Large intestine (tissue), 3 donors: ENCODE measurements around the gene EFHC1. TPM values are rescaled to one million over a fixed set of nuclear protein-coding genes. Genes with fewer than 3 reads are reported as not detected.

ENCODE experiments used
- DNase-seq, 2 donors: peaks; one replicate each; pipeline versions ENCODE4 v3.0.0 to v3.0.0-alpha.2; 2013
- H3K27ac ChIP-seq: one replicate; pipeline ENCODE4 v1.5.1; 2013; ENCODE audit warnings: low read length
- H3K27me3 ChIP-seq: 2 replicates; pipeline ENCODE4 v1.6.1; 2013; ENCODE audit warnings: low read length; ENCODE audit not compliant: control insufficient read depth, insufficient read depth
- H3K36me3 ChIP-seq: 2 replicates; pipeline ENCODE4 v1.6.1; 2013; ENCODE audit warnings: low read length; ENCODE audit not compliant: control insufficient read depth, insufficient read depth
- H3K4me1 ChIP-seq: one replicate; pipeline ENCODE4 v1.6.1; 2013; ENCODE audit warnings: low read length; ENCODE audit not compliant: control insufficient read depth, insufficient read depth
- H3K4me3 ChIP-seq: one replicate; pipeline ENCODE4 v1.5.1; 2013; ENCODE audit warnings: low read length
- H3K9me3 ChIP-seq: one replicate; pipeline ENCODE4 v1.6.1; 2013; ENCODE audit warnings: mild to moderate bottlenecking, low read depth, low read length, moderate library complexity; ENCODE audit not compliant: control insufficient read depth
- WGBS: methylation state at CpG from one replicate; pipeline ENCODE4 v1.1.5; 2013; ENCODE audit warnings: low lambda C conversion rate; ENCODE audit not compliant: insufficient coverage; 5-methylcytosine and 5-hydroxymethylcytosine counted together
- polyA plus RNA-seq: library from polyadenylated mRNA; unstranded; fragments of 120-200 nt; gene quantifications from one replicate; pipeline ENCODE4 v1.2.1, GENCODE V29; 2013

EFHC1 gene
- polyA plus RNA-seq, 1 donor: 23.2 TPM

DNA sequence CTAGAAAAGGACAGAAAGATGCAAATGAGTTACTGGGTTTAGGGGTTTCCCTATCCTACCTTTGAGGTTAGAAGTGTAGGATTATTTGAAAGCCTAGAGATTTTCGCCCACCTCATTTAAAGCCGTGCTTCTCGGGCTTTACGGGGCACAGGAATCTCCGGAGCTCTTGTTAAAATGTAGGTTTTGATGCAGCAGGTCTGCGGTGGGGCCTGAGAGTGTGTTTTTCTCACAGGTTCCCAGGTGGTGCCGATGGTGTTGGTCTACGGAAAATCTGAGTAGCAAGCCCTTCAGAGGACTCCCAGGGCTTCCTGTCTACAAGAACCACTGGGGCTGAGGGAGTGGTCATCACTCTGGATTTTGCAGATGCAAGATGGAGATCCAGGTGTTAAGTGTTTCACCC lies 109.2 kb downstream of the EFHC1 start:
- no CpG with 5 or more reads among the region's 8 CpGs for WGBS
- no peak for DNase-seq
- no peaks in the 10 kb centered on the region for H3K27me3 ChIP-seq
- H3K36me3 ChIP-seq: peaks cover 35% of the 10 kb centered on the region
- no peaks in the 10 kb centered on the region for H3K4me1 ChIP-seq
- no peak overlapping the region for H3K27ac ChIP-seq
- H3K4me3 ChIP-seq: no peak overlapping the region
- H3K9me3 ChIP-seq: no peaks in the 10 kb centered on the region

DNA sequence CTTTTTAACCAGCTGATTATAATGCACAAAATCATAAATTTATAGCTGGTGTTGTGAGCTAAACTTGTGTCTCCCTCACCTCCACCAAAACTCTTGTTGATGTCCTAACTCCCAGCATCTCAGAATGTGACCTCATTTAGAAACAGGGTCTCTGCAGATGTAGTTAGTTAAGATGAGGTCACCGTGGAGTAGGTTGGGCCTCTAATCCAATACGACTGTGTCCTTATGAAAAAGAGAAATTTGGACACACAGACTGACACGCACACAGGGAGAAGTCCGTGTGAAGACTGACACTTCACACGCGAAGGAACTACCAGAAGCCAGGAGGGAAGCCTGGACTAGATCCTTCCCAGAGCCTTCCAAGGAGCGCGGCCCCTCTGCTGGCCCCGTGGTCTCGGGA lies 110.2 kb downstream of the EFHC1 start:
- no CpG with 5 or more reads among the region's 10 CpGs for WGBS

DNA sequence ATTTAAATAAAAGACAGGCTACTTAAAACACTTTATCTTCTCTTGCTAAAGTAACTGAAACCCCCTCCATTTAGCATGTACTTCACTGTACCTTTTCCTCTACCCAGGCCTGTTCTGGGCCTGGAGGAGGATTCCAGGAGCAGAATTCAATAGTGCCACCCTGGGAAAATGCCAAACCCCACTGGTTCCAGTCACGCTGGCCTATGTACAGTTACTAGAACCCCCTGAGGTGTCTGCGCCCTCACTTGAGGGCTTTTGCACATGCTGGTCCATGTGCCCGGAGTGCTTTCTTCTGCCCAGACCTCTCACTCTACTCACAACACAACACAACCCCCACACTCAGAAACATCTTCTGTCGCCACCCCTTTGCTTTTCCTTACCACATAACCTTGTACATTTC lies 111.3 kb downstream of the EFHC1 start:
- Histone ChIP-seq H3K27me3 (no peaks in the 10 kb centered on the region), H3K4me1 (no peaks in the 10 kb centered on the region), H3K9me3 (no peaks in the 10 kb centered on the region), H3K36me3 (peaks cover 45% of the 10 kb centered on the region), H3K27ac (no peak overlapping the region), H3K4me3 (no peak overlapping the region)
- DNase-seq: no peak
- WGBS: 100% methylated on average over 2 of the region's 4 CpGs

More for the DNA sequence above, 110.2 kb downstream of the EFHC1 start:
- DNase-seq: no peak
- Histone ChIP-seq H3K27ac (no peak overlapping the region), H3K27me3 (no peaks in the 10 kb centered on the region), H3K36me3 (peaks cover 42% of the 10 kb centered on the region), H3K9me3 (no peaks in the 10 kb centered on the region), H3K4me1 (no peaks in the 10 kb centered on the region), H3K4me3 (no peak overlapping the region)

DNA sequence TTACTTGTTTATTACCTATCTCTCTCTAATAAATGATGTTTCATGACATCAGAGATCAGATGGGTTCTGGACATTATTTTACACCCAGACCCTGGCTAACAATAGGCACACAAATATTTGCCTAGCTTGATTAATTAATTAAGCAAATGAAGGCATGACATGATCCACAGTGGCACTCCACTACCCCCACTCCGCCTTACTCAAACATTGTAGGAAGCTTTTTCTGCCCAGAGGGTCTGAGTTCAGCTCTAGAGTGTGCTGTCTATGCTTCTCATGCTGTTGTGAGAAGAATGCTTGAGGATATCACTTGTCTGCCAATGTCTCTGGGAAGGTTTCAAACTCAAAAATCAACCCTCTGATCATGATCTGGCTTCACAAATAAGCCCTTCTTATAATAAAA lies 111.7 kb downstream of the EFHC1 start:
- Histone ChIP-seq H3K4me3 (no peak overlapping the region), H3K27ac (no peak overlapping the region), H3K27me3 (no peaks in the 10 kb centered on the region), H3K36me3 (peaks cover 48% of the 10 kb centered on the region), H3K9me3 (no peaks in the 10 kb centered on the region), H3K4me1 (no peaks in the 10 kb centered on the region)
- DNase-seq: no peak
- no CpG with 5 or more reads among the region's 1 CpG for whole genome bisulfite sequencing

DNA sequence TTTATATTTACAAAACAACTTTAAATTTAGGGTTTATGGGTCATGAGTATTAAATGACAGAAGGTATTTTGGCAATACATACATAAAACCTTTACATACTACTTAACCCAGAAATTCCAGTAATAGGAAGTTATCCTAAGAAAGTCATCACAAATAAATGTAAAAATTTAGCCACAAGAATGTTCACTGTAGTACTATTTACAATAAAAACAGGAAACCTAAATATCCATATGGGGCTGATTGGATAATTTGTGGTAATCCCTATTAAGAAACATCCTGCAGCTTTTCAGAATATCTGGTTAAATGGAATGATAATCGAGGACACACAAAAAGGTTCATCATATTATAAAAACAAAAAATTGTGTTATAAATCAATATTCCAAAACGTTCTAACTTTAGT lies 112.3 kb downstream of the EFHC1 start:
- 86% methylated on average over 1 of the region's 2 CpGs for WGBS
- Histone ChIP-seq H3K36me3 (peaks cover 48% of the 10 kb centered on the region), H3K27ac (no peak overlapping the region), H3K27me3 (no peaks in the 10 kb centered on the region), H3K9me3 (no peaks in the 10 kb centered on the region), H3K4me3 (no peak overlapping the region), H3K4me1 (no peaks in the 10 kb centered on the region)
- no peak for DNase-seq

DNA sequence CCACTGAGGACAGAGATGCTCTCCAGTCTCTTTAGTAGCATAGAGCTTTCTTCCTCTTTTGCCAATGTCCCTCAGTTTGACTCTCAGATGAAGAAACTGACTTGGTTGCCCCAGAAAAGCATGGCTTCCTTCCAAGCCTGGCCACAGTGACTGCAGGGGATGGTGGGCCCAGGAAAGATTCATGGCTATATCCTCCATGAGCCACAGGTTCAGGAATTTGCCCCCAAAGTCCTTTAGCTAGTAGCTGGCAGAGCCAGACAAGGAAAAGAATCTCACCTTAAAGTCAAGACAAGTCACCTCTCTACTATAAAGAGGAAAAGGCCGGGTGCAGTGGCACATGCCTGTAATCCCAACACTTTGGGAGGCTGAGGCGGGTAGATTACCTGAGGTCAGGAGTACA lies 113.3 kb downstream of the EFHC1 start:
- no peak overlapping the region for H3K4me3 ChIP-seq

DNA sequence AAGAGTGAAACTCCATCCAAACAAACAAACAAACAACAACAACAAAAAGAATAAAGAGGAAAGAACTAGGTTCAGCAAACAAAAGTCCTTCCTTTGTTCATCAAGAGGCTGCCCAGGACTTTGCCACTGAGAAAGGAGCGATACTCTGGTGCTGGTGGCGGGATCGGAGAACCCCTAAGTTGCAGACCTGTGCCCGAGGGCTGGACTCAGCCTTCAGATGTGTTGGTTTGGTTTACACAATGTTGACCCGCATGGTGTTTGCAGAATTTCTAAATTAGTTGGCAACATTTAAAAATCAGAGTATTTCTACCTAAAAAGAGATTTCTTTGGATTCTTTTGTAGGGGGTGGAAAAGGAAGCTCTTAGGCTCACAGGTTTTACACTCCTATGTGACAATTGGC lies 114.2 kb downstream of the EFHC1 start:
- H3K27me3 ChIP-seq: no peaks in the 10 kb centered on the region
- no peak overlapping the region for H3K4me3 ChIP-seq
- no peak for DNase-seq
- peaks cover 43% of the 10 kb centered on the region for H3K36me3 ChIP-seq
- H3K4me1 ChIP-seq: no peaks in the 10 kb centered on the region
- H3K9me3 ChIP-seq: no peaks in the 10 kb centered on the region
- WGBS: 100% methylated on average over 1 of the region's 5 CpGs
- no peak overlapping the region for H3K27ac ChIP-seq

More for the DNA sequence above, 113.3 kb downstream of the EFHC1 start:
- Histone ChIP-seq H3K27ac (no peak overlapping the region), H3K36me3 (peaks cover 47% of the 10 kb centered on the region), H3K27me3 (no peaks in the 10 kb centered on the region), H3K9me3 (no peaks in the 10 kb centered on the region), H3K4me1 (no peaks in the 10 kb centered on the region)
- no peak for DNase-seq
- no CpG with 5 or more reads among the region's 2 CpGs for WGBS

DNA sequence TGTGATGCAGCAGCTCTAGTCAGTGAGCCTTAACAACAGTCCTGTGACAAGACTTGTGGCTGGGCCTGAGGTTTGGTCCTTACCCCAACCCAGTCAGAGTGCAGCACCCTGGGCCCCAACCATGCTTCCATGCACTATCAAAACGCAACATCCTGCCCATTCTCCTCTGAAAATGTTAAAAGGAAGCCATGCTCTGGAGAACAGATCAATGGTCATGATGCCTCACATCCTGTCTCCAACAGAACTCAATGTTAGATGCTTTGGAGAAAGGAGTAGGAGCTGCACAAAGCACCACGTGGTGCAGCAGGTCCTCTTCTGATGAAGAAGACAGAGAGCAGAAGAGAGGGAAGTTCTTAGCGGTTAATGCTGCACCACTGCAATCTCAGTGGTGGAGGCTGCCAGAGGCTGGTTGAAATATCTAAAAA lies 114.8 kb downstream of the EFHC1 start:
- H3K4me3 ChIP-seq: no peak overlapping the region
- DNase-seq: no peak
- H3K27ac ChIP-seq: no peak overlapping the region
- no CpG with 5 or more reads among the region's 3 CpGs for WGBS
- H3K4me1 ChIP-seq: no peaks in the 10 kb centered on the region
- no peaks in the 10 kb centered on the region for H3K9me3 ChIP-seq
- H3K27me3 ChIP-seq: no peaks in the 10 kb centered on the region
- peaks cover 42% of the 10 kb centered on the region for H3K36me3 ChIP-seq

DNA sequence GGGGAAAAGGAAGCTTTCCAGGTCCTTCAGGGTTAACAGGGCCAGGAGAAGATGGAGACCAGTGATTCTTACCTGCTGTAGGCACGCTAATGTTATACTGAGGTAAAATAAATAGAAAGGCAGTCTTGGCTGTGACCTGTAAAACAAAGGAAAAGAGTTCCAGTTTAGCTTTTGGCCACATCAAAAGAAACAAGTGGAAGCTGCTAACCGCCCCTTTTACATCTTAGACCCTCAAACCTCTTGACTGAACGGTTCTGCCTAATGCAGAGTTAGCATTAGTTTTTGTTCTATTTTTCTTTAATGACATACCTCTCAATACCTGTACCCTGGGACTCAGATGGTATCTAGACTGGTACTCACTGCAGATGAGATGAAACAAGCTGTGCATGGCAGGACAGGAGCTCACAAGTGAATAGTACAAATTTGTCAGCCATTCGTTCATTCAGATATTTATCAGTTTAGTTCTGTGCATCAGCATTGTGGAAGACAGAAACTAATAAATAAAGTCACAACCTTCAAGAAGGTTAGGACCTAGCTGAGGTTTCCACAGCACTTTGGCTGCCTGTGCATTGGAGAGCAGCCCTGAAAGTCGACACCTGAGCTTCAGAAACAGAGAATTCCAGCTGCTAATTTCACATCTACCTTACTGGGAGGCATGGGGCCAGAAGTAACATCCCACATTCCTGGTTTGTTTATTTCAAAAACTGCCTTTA lies 115.7 kb downstream of the EFHC1 start:
- no peak for DNase-seq
- WGBS: no CpG with 5 or more reads among the region's 5 CpGs
- peaks cover 38% of the 10 kb centered on the region for H3K36me3 ChIP-seq
- no peak overlapping the region for H3K27ac ChIP-seq
- H3K9me3 ChIP-seq: no peaks in the 10 kb centered on the region
- no peaks in the 10 kb centered on the region for H3K27me3 ChIP-seq
- no peaks in the 10 kb centered on the region for H3K4me1 ChIP-seq
- H3K4me3 ChIP-seq: no peak overlapping the region

DNA sequence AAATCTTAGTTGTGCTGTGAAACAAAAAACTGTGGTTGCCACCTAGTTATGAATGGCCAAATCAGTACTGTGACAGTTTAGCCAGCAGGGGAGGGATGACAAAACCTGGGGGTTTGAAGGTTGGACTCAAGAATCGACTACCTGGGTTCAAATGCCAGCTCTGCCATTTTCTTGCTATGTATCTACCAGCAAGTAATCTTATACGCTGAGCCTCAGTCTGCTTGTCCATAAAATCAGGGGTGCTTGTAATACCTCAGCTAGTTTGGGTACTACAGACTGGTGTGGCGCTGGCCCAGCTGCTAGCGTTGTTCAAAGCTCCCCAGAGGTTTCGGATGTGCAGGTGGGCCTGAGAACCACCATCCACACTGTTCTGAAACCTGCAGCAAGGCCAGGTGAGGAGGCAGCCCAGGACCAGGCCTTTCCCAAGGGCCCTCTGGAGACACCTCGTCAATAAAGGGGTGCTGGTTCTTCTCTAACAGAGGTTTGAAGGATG lies 116.3 kb downstream of the EFHC1 start:
- peaks cover 37% of the 10 kb centered on the region for H3K36me3 ChIP-seq
- DNase-seq: no peak
- no peaks in the 10 kb centered on the region for H3K27me3 ChIP-seq
- H3K9me3 ChIP-seq: no peaks in the 10 kb centered on the region
- no CpG with 5 or more reads among the region's 6 CpGs for WGBS
- no peak overlapping the region for H3K27ac ChIP-seq
- no peaks in the 10 kb centered on the region for H3K4me1 ChIP-seq
- no peak overlapping the region for H3K4me3 ChIP-seq
